NCI-H748 treated with DMSO at 0.1 percent for 48 hours (cell line): ENCODE measurements around the gene PRDM9.
"Not testable (repeated sequence)": the region's sequence is repeated elsewhere in the genome, so short reads cannot be mapped to it uniquely, and the experiment has no call there.

Experiments used
- DNase-seq: peaks from one replicate; lab custom pipeline; 2025; lab: John Stamatoyannopoulos, UW

PRDM9 gene

DNA sequence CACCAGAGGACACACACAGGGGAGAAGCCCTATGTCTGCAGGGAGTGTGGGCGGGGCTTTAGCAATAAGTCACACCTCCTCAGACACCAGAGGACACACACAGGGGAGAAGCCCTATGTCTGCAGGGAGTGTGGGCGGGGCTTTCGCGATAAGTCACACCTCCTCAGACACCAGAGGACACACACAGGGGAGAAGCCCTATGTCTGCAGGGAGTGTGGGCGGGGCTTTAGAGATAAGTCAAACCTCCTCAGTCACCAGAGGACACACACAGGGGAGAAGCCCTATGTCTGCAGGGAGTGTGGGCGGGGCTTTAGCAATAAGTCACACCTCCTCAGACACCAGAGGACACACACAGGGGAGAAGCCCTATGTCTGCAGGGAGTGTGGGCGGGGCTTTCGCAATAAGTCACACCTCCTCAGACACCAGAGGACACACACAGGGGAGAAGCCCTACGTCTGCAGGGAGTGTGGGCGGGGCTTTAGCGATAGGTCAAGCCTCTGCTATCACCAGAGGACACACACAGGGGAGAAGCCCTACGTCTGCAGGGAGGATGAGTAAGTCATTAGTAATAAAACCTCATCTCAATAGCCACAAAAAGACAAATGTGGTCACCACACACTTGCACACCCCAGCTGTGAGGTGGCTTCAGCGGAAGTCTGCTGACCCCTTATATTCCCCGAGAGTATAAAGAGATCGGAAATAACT, 20.0 kb downstream of the PRDM9 start:
- not testable (repeated sequence) for DNase-seq

DNA sequence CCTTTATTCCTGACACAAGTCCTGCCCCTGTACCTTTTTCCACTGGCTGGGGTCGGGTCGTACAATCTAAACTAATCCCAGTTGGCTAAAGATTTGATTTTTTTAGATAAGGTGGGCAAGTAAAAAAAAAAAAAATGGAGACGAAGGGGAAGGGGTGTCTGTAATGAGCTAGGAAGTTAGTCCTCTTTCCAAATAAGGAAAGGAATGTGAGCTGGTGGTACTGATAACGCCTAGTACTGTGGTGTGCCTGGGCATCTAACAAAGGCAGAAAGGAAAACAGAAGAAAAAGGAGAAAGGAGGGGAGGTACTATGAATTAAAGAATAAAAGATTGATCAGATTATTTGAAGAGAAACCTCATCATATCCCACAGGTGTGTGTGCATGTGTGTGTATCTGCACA, 21.3 kb downstream of the PRDM9 start:
- no peak for DNase-seq

GRCh38 chr5:23530571-23530970, 23.2 kb downstream of the PRDM9 start:
- DNase-seq, result no peak

DNA sequence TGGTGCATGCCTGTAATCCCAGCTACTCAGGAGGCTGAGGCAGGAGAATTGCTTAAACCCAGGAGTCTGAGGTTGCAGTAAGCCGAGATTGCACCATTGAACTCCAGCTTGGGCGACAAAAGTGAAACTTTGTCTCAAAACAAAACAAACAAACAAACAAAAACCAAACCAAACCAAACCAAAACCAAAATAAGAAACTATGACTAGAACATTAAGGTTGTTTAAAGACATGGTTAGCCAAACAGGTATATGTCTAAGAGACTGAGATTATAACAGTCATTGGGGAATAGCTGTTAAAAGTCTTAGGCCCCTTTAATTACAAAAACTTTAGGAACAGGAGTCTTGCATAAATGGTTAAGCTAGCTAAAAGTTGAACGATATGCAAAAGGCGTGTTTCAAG, 63.6 kb downstream of the PRDM9 start:
- DNase-seq, result no peak
